ENCODE measurements around the gene VPS33A.

GRCh38 chr12:122297494-122297893, 31.2 kb upstream of the VPS33A start:
- TF ChIP-seq SKI (IDR thresholded peaks at IDR 0.05; ENCODE audit: partially characterized antibody), result no peak
- TF ChIP-seq JUNB (CRISPR knock-in tag; IDR thresholded peaks at IDR 0.05; ENCODE audit: borderline replicate concordance), result no peak
- no peak for TF ChIP-seq MTA3 (CRISPR knock-in tag; IDR thresholded peaks at IDR 0.05)
- TF ChIP-seq, protein P1, sequence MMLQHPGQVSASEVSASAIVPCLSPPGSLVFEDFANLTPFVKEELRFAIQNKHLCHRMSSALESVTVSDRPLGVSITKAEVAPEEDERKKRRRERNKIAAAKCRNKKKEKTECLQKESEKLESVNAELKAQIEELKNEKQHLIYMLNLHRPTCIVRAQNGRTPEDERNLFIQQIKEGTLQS (CRISPR knock-in tag; IDR thresholded peaks at IDR 0.05), result no peak
- TF ChIP-seq CHD2 (IDR thresholded peaks at IDR 0.05; ENCODE audit: low read depth, low read length), result no peak
- no peak for TF ChIP-seq ZNF589 (CRISPR knock-in tag; conservative IDR thresholded peaks at IDR 0.05)
- no peak for TF ChIP-seq CTCF (CRISPR knock-in tag; IDR thresholded peaks at IDR 0.05)
- TF ChIP-seq ZNF318 (CRISPR knock-in tag; IDR thresholded peaks at IDR 0.05), result no peak
- no peak for TF ChIP-seq ZNF362 (CRISPR knock-in tag; IDR thresholded peaks at IDR 0.05; ENCODE audit: borderline replicate concordance)
- TF ChIP-seq, protein P2, sequence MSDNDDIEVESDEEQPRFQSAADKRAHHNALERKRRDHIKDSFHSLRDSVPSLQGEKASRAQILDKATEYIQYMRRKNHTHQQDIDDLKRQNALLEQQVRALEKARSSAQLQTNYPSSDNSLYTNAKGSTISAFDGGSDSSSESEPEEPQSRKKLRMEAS (IDR thresholded peaks at IDR 0.05), result no peak
- no peak for TF ChIP-seq YEATS4 (CRISPR knock-in tag; IDR thresholded peaks at IDR 0.05; ENCODE audit: borderline replicate concordance)
- TF ChIP-seq KDM5A (IDR thresholded peaks at IDR 0.05; ENCODE audit: borderline replicate concordance, low read length), result no peak
- TF ChIP-seq EP300 (IDR thresholded peaks at IDR 0.05; ENCODE audit: low read depth in 2 of 2, low read length in 2 of 2), result no peak
- no peak for TF ChIP-seq EP300 (CRISPR knock-in tag; IDR thresholded peaks at IDR 0.05; ENCODE audit: borderline replicate concordance)

Data from HepG2 (cell line).